ENCODE results near the gene KRI1.

DNA sequence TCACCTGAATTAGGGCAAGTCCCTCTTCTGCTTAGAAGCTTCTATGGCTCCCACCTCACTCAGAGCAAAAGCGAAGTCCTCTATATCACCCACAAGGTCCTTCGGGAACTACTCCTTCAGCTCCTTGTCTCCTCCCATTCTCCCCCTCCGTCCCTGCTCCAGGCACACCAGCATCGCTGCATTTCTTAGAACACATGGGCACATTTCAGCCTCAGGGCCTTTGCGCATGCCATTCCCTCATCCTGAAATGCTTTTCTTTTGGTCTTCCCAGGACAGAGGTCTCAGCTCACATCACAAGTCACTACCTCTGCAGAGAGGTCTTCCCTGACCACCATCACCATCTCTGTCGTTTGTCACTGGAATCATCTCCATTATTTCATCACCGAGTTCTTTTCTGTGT is 52.6 kb downstream of the KRI1 start:
- no peak for TF ChIP-seq POLR2A (IDR thresholded peaks at IDR 0.05)
- TF ChIP-seq, protein P1, sequence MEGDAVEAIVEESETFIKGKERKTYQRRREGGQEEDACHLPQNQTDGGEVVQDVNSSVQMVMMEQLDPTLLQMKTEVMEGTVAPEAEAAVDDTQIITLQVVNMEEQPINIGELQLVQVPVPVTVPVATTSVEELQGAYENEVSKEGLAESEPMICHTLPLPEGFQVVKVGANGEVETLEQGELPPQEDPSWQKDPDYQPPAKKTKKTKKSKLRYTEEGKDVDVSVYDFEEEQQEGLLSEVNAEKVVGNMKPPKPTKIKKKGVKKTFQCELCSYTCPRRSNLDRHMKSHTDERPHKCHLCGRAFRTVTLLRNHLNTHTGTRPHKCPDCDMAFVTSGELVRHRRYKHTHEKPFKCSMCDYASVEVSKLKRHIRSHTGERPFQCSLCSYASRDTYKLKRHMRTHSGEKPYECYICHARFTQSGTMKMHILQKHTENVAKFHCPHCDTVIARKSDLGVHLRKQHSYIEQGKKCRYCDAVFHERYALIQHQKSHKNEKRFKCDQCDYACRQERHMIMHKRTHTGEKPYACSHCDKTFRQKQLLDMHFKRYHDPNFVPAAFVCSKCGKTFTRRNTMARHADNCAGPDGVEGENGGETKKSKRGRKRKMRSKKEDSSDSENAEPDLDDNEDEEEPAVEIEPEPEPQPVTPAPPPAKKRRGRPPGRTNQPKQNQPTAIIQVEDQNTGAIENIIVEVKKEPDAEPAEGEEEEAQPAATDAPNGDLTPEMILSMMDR (IDR thresholded peaks at IDR 0.05 in 4 of 5, conservative IDR thresholded peaks at IDR 0.05 in 1 of 5), result no peak

All from gastrocnemius medialis (tissue), 4 donors.